ENCODE results near the gene SMARCA5. TPM values are rescaled to one million over a fixed set of nuclear protein-coding genes. Genes with fewer than 3 reads are reported as not detected.
A peak's percentile ranks its signal among the peaks of the same experiment; 100 is the strongest.

SMARCA5 gene
- total and polyA plus RNA-seq, 8 donors: 5.7 to 26.5 (median 16.5) TPM

GRCh38 chr4:143554728-143555597, 41.5 kb downstream of the SMARCA5 start:
- DNase-seq (no peak), ATAC-seq (no peak), FAIRE-seq (no peak)
- Histone ChIP-seq H3K4me3 (no peak overlapping the region), H3K4me1 (no peaks in the 10 kb centered on the region), H3K36me3 (peaks cover 0 to 10% (median 0%) of the 10 kb centered on the region in 3 donors), H3K27me3 (no peaks in the 10 kb centered on the region), H3K27ac (no peak overlapping the region), H3K9me3 (no peaks in the 10 kb centered on the region)
- TF ChIP-seq CTCF (IDR thresholded peaks at IDR 0.05): no peak
- intact Hi-C loops (cut with DNase I): no loop called here
- 71 to 72% methylated on average over 4 of the region's 4 CpGs for WGBS, 2 donors

- Histone ChIP-seq H3K4me1 (no peaks in the 10 kb centered on the region), H3K27ac (no peak overlapping the region), H3K27me3 (no peaks in the 10 kb centered on the region), H3K36me3 (peaks cover 0 to 10% (median 0%) of the 10 kb centered on the region in 3 donors), H3K4me3 (no peak overlapping the region), H3K9me3 (no peaks in the 10 kb centered on the region)
- WGBS, 2 donors: 78 to 88% methylated on average over 5 of the region's 5 CpGs
- no peak for TF ChIP-seq CTCF (IDR thresholded peaks at IDR 0.05)
- no peak for ATAC-seq
- DNase-seq: no peak
- intact Hi-C loops (cut with DNase I): no loop called here
- FAIRE-seq: no peak
Observed at GRCh38 chr4:143555676-143556075, 42.2 kb downstream of the SMARCA5 start.

- H3K4me1 ChIP-seq: no peaks in the 10 kb centered on the region
- TF ChIP-seq CTCF (IDR thresholded peaks at IDR 0.05): no peak
- no peak overlapping the region for H3K4me3 ChIP-seq
- H3K27ac ChIP-seq: peak overlapping the region in 1 of 4 donors; percentile 36
- no peak for FAIRE-seq
- ATAC-seq: no peak
- intact Hi-C loops (cut with DNase I): no loop called here
- no peaks in the 10 kb centered on the region for H3K9me3 ChIP-seq
- WGBS, 2 donors: 46 to 59% methylated on average over 2 of the region's 2 CpGs
- no peaks in the 10 kb centered on the region for H3K27me3 ChIP-seq
- DNase-seq: no peak
- H3K36me3 ChIP-seq: peaks cover 0 to 6% (median 0%) of the 10 kb centered on the region in 3 donors
Observed at GRCh38 chr4:143558286-143558685, 44.8 kb downstream of the SMARCA5 start.

GRCh38 chr4:143558823-143559756, 45.6 kb downstream of the SMARCA5 start:
- Histone ChIP-seq H3K4me1 (no peaks in the 10 kb centered on the region), H3K9me3 (no peaks in the 10 kb centered on the region), H3K36me3 (no peaks in the 10 kb centered on the region), H3K4me3 (peak overlapping the region; percentile 41 to 76 (median 46)), H3K27ac (peak overlapping the region; percentile 23 to 72 (median 54)), H3K27me3 (no peaks in the 10 kb centered on the region)
- intact Hi-C loops (cut with DNase I): no loop called here
- 0 to 1% methylated on average over 57 of the region's 57 CpGs for WGBS, 2 donors
- peak; percentile 93 to 98 (median 98) for ATAC-seq
- DNase-seq: peak; percentile 79 to 92 (median 86)
- FAIRE-seq: no peak
- TF ChIP-seq CTCF (IDR thresholded peaks at IDR 0.05): peak; percentile 12 to 61 (median 44)

Data from pancreas (tissue), 10 donors.